RWPE2 (cell line): Measurements from ENCODE around the gene FUT7.
A peak's percentile ranks its signal among the peaks of the same experiment; 100 is the strongest.

Source experiments
- ATAC-seq: fragments of 200-7000 bp; cut with Tn5 transposase; 3 replicates; pipeline ENCODE4 v1.9.1; 2021; ENCODE audit warnings: low read depth
- DNase-seq: peaks from one replicate; pipeline ENCODE4 v3.0.0-alpha.2; 2020; ENCODE audit warnings: low spot score
- H3K27ac ChIP-seq: fragments of 450-650 bp; 2 replicates; pipeline ENCODE4 v1.5.1; 2017; ENCODE audit warnings: mild to moderate bottlenecking; ENCODE audit not compliant: poor library complexity, severe bottlenecking
- H3K27me3 ChIP-seq: fragments of 250-450 bp; sonication (Bioruptor Pico); 2 replicates; pipeline ENCODE4 v1.5.1; 2021; ENCODE audit warnings: mild to moderate bottlenecking, moderate library complexity; ENCODE audit not compliant: insufficient read depth, poor library complexity, severe bottlenecking
- H3K36me3 ChIP-seq: fragments of 250-450 bp; sonication (Bioruptor Pico); 2 replicates; pipeline ENCODE4 v1.5.1; 2020; ENCODE audit warnings: low read depth, mild to moderate bottlenecking, moderate library complexity
- H3K4me1 ChIP-seq: fragments of 250-450 bp; sonication (Bioruptor Pico); 2 replicates; pipeline ENCODE4 v1.5.1; 2021; ENCODE audit warnings: mild to moderate bottlenecking, moderate library complexity; ENCODE audit not compliant: insufficient read depth, poor library complexity, severe bottlenecking
- H3K4me3 ChIP-seq: fragments of 250-450 bp; sonication (Bioruptor Pico); 2 replicates; pipeline ENCODE4 v1.5.1; 2021; ENCODE audit warnings: mild to moderate bottlenecking, moderate library complexity; ENCODE audit not compliant: severe bottlenecking
- H3K9me3 ChIP-seq: fragments of 250-450 bp; sonication (Bioruptor Pico); 2 replicates; pipeline ENCODE4 v1.5.1; 2021; ENCODE audit warnings: mild to moderate bottlenecking, moderate library complexity; ENCODE audit not compliant: severe bottlenecking
- CTCF ChIP-seq: fragments of 450-650 bp; IDR thresholded peaks from one replicate; pipeline ENCODE4 v1.5.1; 2017; ENCODE audit warnings: mild to moderate bottlenecking, moderate library complexity; ENCODE audit not compliant: poor library complexity, severe bottlenecking

The FUT7 gene

GRCh38 chr9:136996361-136997292 lies 35.3 kb downstream of the FUT7 start, which contains the start of gene CLIC3:
Gene CLIC3 (minus strand): TSS chr9:136996568. CDS start chr9:136996543, 25 bp downstream.
- no peak for DNase-seq
- Histone ChIP-seq H3K27ac (peak within 1 kb of the TSS; percentile 55), H3K36me3 (peaks cover 4% of the 10 kb centered on the region; the same call in 1 of the 2 replicates), H3K9me3 (no peaks in the 10 kb centered on the region), H3K27me3 (no peaks in the 10 kb centered on the region), H3K4me1 (peaks cover 22% of the 10 kb centered on the region), H3K4me3 (peak within 1 kb of the TSS; percentile 17)
- TF ChIP-seq CTCF, result no peak
- peak; percentile 55 for ATAC-seq

GRCh38 chr9:136995772-136996311 lies 36.0 kb downstream of the FUT7 start:
- ATAC-seq (no peak), DNase-seq (no peak)
- no peaks in the 10 kb centered on the region for H3K9me3 ChIP-seq
- H3K4me3 ChIP-seq, result peak overlapping the region; percentile 17
- H3K36me3 ChIP-seq, result peaks cover 4% of the 10 kb centered on the region; the same call in 1 of the 2 replicates
- peak overlapping the region; percentile 55 for H3K27ac ChIP-seq
- peaks cover 22% of the 10 kb centered on the region for H3K4me1 ChIP-seq
- no peak for TF ChIP-seq CTCF
- H3K27me3 ChIP-seq, result no peaks in the 10 kb centered on the region

GRCh38 chr9:136995362-136995761 lies 36.5 kb downstream of the FUT7 start:
- no peak overlapping the region for H3K27ac ChIP-seq

GRCh38 chr9:136994888-136995230 lies 37.0 kb downstream of the FUT7 start:
- DNase-seq, result no peak
- H3K36me3 ChIP-seq, result peaks cover 4% of the 10 kb centered on the region; the same call in 1 of the 2 replicates
- TF ChIP-seq CTCF, result no peak
- H3K27me3 ChIP-seq, result no peaks in the 10 kb centered on the region
- H3K9me3 ChIP-seq, result no peaks in the 10 kb centered on the region
- no peak overlapping the region for H3K27ac ChIP-seq
- peaks cover 16% of the 10 kb centered on the region for H3K4me1 ChIP-seq
- ATAC-seq, result no peak
- H3K4me3 ChIP-seq, result no peak overlapping the region

More at GRCh38 chr9:136995362-136995761, 36.5 kb downstream of the FUT7 start:
- no peak overlapping the region for H3K4me3 ChIP-seq
- no peaks in the 10 kb centered on the region for H3K27me3 ChIP-seq
- ATAC-seq (no peak), DNase-seq (no peak)
- H3K4me1 ChIP-seq, result peaks cover 21% of the 10 kb centered on the region
- peaks cover 4% of the 10 kb centered on the region; the same call in 1 of the 2 replicates for H3K36me3 ChIP-seq
- no peaks in the 10 kb centered on the region for H3K9me3 ChIP-seq
- no peak for TF ChIP-seq CTCF
